NT2/D1 (cell line): ENCODE results near the gene RGS1.

Experiments
- SUZ12 ChIP-seq: IDR thresholded peaks from 2 replicates; pipeline ENCODE4 v1.6.1; 2011; ENCODE audit not compliant: insufficient read length, insufficient read depth; ENCODE audit errors: extremely low read depth
- YY1 ChIP-seq: IDR thresholded peaks from 2 replicates; pipeline ENCODE4 v1.6.1; 2011; ENCODE audit not compliant: insufficient read length, insufficient read depth

- no peak for TF ChIP-seq SUZ12
- no peak for TF ChIP-seq YY1
These were observed 3.6 kb downstream of the RGS1 start for GRCh38 chr1:192579010-192579738.
